Activated T-cell treated with anti-CD3 and anti-CD28 coated beads, Interleukin-2, amount 50 U/mL, for 48 hours (primary cell): ENCODE data around the gene INF2.

Experiments
- DNase-seq, 2 experiments: peaks; one replicate each; pipeline ENCODE4 v3.0.0-alpha.2; 2020

Gene INF2

DNA sequence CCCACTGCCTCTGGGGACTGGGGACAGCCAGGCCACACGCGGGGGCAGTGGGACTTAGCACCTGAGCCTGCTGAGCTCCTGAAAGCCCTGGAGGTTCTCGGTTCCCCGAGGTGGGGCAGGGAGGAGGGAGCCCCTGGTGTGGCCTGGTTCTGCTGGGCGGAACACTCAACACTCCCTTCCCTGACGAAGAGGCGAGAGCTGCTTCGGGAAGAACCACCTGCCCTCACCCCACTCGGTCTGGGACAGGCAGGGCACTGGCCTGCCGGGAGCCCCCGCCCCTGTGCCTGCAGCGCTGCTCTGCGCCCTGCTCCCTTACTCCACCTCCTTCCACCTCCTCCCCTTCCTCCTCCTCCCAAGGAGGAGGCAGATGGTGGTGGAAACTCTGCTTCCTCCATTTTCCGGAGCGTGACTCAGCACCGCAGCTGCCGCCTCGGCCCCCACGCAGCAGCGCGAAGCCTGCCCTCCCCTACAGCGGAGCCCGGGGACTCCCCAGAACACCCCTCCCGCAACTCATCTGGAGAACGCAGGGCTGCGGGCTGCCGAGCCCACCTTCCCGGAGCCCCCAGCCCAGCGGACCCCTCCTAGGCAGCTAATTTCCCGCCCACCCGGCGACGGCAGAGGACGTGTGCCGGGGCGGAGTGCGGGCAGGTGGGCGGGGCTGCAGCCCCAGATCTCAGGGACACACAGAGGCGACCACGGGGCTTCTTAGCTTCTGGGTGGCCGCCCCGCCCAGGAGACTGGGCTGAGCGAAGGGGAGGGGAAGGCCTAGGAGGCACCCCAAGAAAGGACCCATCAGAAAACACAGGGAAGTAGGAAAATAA is 11.7 kb upstream of the INF2 start:
- peak; percentile 85 to 89 for DNase-seq

DNA sequence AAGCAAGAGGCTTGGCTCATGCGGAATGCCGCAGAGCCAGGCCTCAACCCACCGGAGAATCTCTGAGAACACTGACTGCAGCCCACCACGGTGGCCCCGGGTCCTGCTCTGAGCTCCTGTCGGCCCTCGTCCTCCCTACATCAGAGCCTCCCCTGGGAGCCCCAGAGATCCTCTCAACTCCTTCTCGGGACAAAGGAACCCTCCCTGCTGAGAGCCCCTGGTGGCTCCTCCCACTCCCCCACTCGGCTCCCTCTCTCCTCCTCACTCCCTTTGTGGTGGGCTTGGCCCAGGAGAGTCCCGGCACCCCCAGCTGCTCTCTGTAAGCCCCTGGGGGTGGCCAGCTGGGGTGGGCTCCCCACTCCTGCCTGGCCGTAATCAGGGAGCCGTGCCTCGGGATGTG is 11.1 kb upstream of the INF2 start:
- peak in 1 of 2 experiments; percentile 43 for DNase-seq

DNA sequence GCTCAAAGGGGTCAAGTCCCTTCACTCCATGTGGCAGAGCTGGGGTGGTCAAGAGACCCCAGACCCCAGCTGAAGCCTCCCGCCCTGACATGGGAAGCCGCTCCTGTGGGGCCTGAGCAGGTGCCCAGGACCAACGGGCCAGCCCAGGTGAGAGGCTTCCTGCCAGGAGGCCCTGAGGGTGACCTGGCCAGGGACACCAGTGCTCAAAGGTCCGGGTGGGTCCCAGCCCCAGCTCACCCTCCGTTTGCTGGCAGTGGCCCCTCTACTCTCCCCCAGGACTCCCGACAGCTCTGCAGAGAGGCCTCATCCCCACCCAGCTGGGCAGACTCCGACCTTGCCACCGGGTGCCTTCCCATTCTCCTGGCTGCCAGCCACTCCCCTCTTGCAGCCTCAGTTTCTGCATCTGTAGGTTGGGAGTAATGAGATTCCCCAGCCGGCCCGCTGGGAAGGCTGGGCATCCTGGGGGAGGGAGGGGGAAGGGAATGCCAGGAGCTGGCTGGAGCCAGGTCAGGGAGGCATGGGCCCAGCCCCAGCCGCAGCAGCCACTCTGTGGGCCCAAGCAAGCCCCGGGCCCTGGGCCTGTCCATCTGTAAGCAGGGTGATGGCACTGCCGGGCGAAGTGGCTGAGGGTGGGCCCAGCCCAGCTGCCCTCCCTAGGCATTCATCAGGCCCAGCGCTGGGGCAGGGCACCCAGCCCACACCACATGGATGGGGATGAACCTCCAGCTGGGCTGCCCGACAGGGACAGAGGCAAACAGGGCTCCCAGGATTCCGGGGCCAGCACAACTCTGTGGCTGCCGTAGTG is 10.3 kb upstream of the INF2 start:
- DNase-seq: no peak

DNA sequence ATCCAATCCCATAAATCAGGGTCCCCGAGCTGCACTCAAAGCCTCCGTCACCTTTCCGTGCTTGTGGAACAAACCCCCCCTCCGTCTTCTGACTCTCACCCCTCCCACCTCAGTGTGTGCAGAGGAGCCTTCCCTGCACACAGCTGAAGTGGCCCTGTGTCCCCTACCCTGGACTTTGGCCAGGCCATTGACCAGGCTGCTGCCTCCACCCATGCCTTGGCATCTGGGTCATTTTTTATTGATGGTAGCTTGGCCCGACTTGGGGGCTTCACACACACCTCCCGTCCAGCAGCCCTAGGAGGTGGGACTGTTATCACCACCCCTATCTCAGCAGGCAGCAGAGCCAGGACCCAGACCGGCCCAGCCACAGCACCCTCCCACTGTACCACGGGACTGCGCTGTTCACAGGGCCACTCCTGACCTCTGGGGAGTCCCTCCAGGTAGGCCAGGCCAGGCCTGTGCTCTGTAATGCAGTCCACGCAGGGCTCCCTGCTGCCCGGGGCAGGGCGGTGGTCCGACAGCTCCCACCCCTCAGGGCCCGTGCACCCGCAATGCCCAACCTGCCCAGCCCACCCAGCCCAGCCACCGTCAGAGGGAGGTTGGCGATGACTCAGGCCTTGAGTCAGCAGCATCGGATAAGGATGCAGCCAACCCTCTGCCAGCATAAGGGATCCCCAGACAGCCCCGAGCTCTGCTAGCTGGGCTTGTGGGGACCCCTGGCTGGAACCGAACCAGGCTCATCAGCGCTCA is 9.2 kb upstream of the INF2 start:
- no peak for DNase-seq

DNA sequence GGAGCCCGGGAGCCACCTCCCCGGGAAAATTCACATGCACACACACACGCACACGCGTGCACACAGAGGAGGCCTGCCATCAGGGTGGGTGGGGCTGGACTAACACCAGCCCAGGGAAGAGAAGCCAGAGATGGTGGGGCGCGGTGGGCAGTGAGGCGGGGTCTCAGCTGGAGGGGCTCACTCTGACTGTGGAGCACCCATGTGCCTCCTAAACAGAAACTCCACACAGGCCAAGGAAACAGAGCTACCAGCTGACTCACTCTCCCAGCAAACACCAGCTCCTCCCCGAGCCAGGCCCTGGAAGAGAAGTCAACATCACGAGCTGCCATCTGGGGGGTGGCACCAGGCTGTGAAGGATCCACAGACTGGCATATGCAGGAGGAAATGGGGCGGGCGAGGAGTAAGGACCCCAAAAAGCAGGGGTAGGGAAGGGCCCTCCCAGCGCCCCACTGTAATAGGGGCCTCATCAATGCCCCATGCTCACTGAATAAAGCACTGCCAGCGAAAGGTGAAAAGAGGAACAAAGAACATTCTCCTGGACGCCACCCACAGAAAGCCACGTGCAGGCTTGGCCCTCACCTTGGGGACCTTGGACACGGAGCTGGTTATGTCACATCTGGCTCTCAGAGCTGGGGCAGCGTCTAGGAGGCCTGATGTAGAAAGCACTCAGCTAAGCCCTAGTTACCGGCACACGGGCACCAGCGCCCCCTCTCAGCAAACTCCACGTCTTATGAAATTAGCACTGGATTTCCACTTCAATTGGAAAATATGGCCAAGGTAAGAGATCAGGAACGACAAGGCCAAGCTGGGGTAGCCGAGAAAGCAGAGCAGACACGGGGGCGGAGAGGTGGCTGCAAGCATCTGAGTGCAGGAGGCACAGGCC is 8.4 kb upstream of the INF2 start:
- DNase-seq: no peak

GRCh38 chr14:104681689-104682074 is 7.7 kb upstream of the INF2 start:
- DNase-seq: no peak

GRCh38 chr14:104682107-104682593 is 7.3 kb upstream of the INF2 start:
- DNase-seq: no peak

GRCh38 chr14:104683653-104684448 is 5.6 kb upstream of the INF2 start:
- no peak for DNase-seq

DNA sequence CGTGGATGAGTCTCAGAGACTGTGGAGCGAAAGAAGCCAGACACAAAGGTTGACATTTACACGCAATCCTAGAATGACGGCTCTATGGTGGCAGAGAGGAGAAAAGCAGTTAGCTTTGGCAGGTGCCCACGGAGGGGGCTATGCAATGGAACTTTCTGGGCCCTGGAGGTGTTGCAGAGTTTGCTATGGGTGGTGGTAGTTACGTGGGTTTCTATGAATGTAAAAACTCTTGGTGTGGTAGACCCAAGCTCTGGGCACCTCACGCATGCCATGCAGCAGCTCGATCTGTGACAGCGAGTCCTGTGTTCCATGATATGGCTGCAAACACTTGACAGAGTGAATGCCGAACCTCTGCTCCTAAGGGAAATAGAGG is 5.0 kb upstream of the INF2 start:
- no peak for DNase-seq

- DNase-seq: no peak
Observed at GRCh38 chr14:104685216-104685997, 4.0 kb upstream of the INF2 start.

DNA sequence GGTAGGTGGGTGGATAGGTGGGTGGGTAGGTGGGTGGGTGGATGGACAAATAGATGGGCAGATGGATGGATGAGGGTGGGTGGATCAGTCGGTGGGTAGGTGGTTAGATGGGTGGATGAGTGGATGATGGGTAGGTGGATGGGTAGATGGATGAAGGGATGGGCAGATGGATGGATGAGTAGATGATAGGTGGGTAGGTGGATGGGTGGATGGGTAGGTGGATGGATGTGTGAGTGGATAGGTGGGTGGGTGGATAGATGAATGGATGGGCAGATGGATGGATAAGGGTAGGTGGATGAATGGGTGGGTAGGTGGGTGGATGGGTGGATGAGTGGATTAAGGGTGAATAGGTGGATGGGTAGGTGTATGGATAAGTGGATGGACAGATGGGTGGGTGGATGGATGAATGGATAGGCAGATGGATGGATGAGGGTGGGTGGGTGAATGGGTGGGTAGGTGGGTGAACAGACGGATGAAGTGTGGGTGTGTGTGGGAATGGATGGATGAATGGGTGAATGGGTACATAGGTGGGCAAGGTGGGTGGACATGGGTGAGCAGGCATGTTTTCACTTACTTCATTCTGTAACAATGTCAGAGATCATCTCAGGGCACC is 3.3 kb upstream of the INF2 start:
- DNase-seq: no peak

DNA sequence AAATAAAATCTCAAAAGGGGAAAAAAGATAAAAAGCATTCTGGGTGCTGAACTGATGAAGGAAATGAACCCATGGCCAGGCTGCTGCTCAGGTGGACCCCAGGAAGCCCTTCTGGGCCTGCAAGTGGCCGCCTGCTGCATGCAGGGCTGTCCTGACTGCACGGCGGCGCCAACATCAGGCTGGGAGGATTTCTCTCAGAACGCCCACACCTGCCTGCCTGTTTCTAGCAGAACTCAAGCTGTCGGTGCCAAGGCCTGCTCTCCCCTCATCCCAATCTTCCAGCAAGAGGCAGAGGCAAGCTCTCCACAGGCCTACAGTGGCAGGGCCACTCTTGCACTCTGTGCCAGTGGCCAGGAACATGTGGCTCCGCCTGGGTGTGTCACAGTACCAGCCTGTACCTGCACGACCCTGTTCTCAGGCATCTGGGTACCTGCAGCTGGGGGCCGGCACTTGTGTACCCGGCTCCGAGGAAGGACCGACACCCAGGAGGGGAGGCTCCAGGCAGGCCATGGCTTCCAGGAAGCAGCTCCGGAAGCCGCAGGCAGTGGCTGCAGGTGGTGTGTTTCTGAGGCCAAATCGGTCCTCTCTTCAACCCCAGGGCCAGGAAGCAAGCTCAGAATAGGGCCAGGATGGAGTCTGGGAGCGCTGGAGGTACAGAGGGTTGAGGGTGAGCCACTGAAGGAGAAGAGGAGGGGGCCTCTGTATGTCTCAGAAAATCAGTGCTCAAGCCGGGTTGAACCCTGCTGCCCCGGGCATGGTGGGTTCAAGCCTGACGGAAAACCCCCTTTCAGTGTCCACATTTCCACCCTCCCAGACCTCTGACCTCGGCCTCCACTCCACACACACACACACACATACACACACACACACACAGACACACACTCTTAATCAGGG is 2.5 kb upstream of the INF2 start:
- no peak for DNase-seq

DNA sequence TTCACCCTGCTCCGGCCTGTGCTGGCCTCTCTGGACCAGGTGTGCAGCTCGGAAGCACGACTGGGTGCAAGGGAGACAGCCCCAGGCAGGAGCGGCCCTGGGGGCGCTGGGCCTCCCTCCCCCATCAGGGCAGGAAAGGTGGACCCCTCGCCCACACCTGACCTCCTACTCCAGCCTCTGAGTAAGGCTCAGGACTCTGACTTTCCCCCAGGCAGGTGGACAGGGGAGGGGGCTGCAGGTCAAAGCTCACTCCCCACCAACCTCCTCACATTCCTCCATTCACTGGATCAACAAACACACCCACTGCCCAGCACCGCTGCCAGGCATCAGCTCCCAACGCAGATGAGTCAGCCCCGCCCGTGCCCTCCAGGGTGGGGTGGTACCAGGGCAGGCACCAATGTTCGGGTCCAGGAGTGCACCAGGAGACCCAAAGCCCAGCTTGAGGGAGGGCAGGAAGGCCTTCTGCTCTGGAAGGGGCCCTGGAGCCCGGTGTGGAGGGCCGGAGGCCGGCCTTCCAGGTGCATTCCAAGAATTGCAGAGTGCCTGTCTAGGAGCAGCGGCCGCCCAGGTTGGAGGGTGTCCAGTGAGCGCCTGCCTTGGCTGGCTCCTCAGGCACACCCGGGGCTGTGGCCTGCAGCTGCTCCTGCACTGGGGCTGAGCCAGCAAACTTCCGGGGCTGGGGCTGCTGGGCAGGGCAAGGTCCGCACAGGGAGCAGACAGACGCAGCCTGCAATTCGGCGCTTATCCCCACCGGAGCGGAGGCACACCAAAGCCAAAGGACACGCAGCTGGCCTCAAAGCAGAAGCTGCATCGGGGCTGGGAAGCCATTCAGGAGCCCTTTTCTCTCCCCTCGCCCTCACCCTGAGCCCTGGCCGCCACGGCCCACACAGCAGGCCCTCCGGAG is 1.6 kb upstream of the INF2 start:
- no peak for DNase-seq

DNA sequence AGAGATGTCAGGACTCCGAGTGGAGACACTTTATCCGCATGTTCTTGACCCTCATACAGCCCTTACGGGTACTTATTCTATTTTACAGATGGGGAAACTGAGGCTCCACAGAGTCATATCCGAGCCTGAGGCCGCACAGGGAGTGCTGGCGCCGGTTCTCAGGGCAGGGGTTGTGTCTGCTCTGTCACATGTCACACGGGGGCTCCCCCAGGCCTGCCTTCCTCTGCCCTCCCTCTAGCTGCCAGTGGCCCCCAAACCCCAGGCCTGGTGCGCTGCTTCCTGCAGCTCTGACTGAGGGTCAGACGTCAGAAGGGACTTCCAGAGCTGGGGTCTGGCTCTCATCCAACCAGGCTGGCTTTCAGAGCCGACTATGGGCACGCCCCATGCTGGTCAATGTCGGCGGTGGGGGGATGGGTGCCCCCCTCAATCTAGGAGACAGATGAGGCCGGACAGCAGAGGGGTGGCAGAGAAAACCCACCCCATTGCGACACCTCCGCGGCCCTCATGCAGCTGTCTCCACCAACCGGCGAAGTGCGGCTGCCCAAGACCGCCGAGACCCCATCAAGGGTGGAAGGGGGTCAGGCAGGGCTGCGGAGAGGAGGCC is 811 bp upstream of the INF2 start:
- no peak for DNase-seq

- peak; percentile 48 to 54 for DNase-seq
Observed at GRCh38 chr14:104689881-104690711, 678 bp downstream of the INF2 start.

- no peak for DNase-seq
Observed at GRCh38 chr14:104690861-104691455, 1.5 kb downstream of the INF2 start.
